Aorta (tissue), 5 donors: ENCODE measurements around the gene TMPRSS7. TPM values are rescaled to one million over a fixed set of nuclear protein-coding genes. Genes with fewer than 3 reads are reported as not detected.
"Not testable (repeated sequence)": the region's sequence is repeated elsewhere in the genome, so short reads cannot be mapped to it uniquely, and the experiment has no call there.

Experiments
- ATAC-seq: fragments of 200-7000 bp; cut with Tn5 transposase; one replicate; pipeline ENCODE4 v1.9.1; 2022; ENCODE audit warnings: moderate library complexity; ENCODE audit not compliant: low FRiP score
- DNase-seq, 2 donors: peaks; one replicate each; pipeline ENCODE4 v3.0.0-alpha.2; 2020
- H3K27ac ChIP-seq, 2 donors: one replicate each; pipeline ENCODE4 v1.5.1; 2013; ENCODE audit warnings: low read length in 2 of 2, mild to moderate bottlenecking in 2 of 2, moderate library complexity in 2 of 2, control low read depth in 1 of 2, inconsistent platforms in 1 of 2, low read depth in 1 of 2
- H3K27me3 ChIP-seq, 2 donors: one replicate each; pipeline ENCODE4 v1.6.1; 2013; ENCODE audit warnings: control low read depth in 1 of 2, low read length in 1 of 2, mild to moderate bottlenecking in 1 of 2, moderate library complexity in 1 of 2; ENCODE audit not compliant: insufficient read depth in 2 of 2, control insufficient read depth in 1 of 2
- H3K36me3 ChIP-seq, 2 donors: one replicate each; pipeline ENCODE4 v1.6.1; 2013; ENCODE audit warnings: control low read depth in 1 of 2, low read length in 1 of 2, mild to moderate bottlenecking in 1 of 2; ENCODE audit not compliant: insufficient read depth in 2 of 2, control insufficient read depth in 1 of 2
- H3K4me1 ChIP-seq, 2 donors: one replicate each; pipeline ENCODE4 v1.6.1; 2013; ENCODE audit warnings: low read length in 2 of 2, control low read depth in 1 of 2, mild to moderate bottlenecking in 1 of 2, moderate library complexity in 1 of 2; ENCODE audit not compliant: insufficient read depth in 2 of 2, control insufficient read depth in 1 of 2
- H3K4me3 ChIP-seq, 2 donors: one replicate each; pipeline ENCODE4 v1.5.1; 2013; ENCODE audit warnings: low read length in 2 of 2, control low read depth in 1 of 2, mild to moderate bottlenecking in 1 of 2
- H3K9me3 ChIP-seq: one replicate; pipeline ENCODE4 v1.6.1; 2013; ENCODE audit warnings: mild to moderate bottlenecking, low read length; ENCODE audit not compliant: control insufficient read depth
- WGBS, 2 donors: extraction: QIAGEN DNeasy Blood & Tissue Kit; methylation state at CpG; one replicate each; pipeline ENCODE4 v1.1.7; 2013; 5-methylcytosine and 5-hydroxymethylcytosine counted together
- intact Hi-C, 2 donors: fragments of 100-400 bp; cut with DNase I; formaldehyde crosslinking; loops; one replicate each; pipeline versions ENCODE4 v1.14.2 to v1.15.0; 2022
- polyA plus RNA-seq, 2 donors: library from polyadenylated mRNA; stranded (reverse); fragments of 200-250 nt; gene quantifications; one replicate each; pipeline ENCODE4 v1.2.3, GENCODE V29; 2013
- total RNA-seq, 2 donors: library from RNA; stranded (reverse); fragmentation: NEBNext Ultra II Directional; extraction: Animal tissue kit (Norgen Biotek cat#: 25700); gene quantifications; one replicate each; pipeline ENCODE4 v1.2.1, GENCODE V29; 2021
- donor health status: healthy with polysubstance abuse.
- donor health status: Bipolar disorder and iron deficiency.
- donor health status: DM: no; HTN: no; CAD: no.
- donor health status: DM: no; HTN: no; CAD: no.
- donor health status: DM: yes; HTN: yes; CAD: no.

TMPRSS7 gene
- total and polyA plus RNA-seq, 4 donors = not detected

DNA sequence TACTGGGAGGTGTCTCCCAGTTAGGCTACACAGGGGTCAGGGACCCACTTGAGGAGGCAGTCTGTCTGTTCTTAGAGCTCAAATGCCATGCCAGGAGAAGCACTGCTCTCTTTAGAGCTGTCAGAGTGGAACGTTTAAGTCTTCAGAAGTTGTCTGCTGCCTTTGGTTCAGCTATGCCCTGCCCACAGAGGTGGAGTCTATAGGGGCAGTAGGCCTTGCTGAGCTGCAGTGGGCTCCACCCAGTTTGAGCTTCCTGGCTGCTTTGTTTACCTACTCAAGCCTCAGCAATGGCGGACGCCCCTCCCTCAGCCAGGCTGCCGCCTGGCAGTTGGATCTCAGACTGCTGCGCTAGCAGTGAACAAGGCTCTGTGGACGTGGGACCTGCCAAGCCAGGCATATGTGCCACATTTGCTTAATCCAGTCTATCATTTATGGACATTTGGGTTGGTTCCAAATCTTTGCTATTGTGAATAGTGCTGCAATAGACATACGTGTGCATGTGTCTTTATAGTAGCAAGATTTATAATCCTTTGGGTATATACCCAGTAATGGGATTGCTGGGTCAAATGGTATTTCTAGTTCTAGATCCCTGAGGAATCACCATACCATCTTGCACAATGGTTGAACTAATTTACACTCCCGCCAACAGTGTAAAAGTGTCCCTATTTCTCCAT, 38.0 kb downstream of the TMPRSS7 start:
- H3K27ac ChIP-seq, H3K4me1 ChIP-seq, H3K27me3 ChIP-seq, DNase-seq, ATAC-seq, H3K9me3 ChIP-seq, H3K36me3 ChIP-seq, H3K4me3 ChIP-seq, intact Hi-C loops: not testable (repeated sequence)
- 74 to 77% methylated on average over 8 of the region's 8 CpGs for WGBS, 2 donors

DNA sequence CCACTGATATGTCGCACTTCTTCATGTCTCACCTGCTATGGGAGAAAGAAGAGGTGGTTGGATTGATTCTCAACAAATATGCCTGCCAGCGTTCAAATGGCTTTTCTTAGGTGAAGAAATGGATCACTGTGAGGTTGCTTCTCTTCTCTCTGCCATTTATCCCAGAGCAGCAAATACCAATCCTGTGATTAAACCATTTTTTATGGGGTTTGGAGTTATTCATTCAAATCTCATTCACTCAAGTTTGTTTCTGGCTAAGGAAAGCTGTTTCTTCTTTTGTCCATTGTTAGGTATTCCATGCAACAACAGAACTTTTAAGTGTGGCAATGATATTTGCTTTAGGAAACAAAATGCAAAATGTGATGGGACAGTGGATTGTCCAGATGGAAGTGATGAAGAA, 39.5 kb downstream of the TMPRSS7 start:
- Histone ChIP-seq H3K4me1 (peaks cover 3% of the 10 kb centered on the region in 2 donors), H3K4me3 (no peak overlapping the region), H3K36me3 (no peaks in the 10 kb centered on the region), H3K9me3 (no peaks in the 10 kb centered on the region), H3K27ac (no peak overlapping the region), H3K27me3 (no peaks in the 10 kb centered on the region)
- no peak for ATAC-seq
- 93% methylated on average over 2 of the region's 2 CpGs for WGBS, 2 donors
- intact Hi-C loops = no loop called here
- DNase-seq = no peak

DNA sequence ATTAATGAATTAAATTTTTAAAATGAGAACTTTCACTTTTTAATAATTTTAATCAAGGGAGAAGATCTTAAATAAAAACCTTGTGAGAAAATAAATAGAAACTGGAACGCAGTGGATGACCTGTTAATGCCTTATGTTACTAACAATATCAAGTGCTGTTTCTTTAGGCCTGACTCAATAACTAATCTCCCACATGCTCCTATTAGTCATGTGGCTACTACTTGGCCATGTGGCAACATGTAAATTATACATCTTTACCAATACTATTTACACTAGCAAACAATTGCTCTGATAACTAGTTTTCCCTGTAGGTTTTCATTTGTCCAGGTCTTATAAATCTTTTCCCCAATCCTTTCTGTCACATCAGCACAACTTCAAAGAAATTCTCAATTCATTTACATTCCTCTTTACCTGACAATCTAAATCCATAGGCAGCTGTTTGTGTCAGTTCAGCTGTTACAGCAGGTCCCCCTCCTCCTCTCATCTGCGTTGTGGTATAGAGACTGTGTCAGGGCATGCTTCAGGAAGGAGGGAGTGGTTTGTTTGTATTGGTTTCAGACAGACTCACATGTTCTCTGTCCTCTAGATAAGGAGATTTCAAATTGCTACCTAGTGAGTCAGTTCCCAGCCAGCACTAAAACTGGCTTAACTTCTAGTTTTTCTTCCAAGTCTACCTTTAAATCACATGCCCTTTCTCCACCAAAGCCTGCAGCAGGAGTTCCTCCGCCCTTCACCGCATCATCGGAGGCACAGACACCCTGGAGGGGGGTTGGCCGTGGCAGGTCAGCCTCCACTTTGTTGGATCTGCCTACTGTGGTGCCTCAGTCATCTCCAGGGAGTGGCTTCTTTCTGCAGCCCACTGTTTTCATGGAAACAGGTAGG, 40.3 kb downstream of the TMPRSS7 start:
- ATAC-seq = no peak
- Histone ChIP-seq H3K9me3 (no peaks in the 10 kb centered on the region), H3K27ac (peak overlapping the region in 1 of 2 donors; percentile 1), H3K4me3 (no peak overlapping the region), H3K27me3 (no peaks in the 10 kb centered on the region), H3K4me1 (peaks cover 3% of the 10 kb centered on the region in 2 donors), H3K36me3 (no peaks in the 10 kb centered on the region)
- intact Hi-C loops = no loop called here
- WGBS, 2 donors = 38 to 49% methylated on average over 6 of the region's 6 CpGs
- DNase-seq = no peak

DNA sequence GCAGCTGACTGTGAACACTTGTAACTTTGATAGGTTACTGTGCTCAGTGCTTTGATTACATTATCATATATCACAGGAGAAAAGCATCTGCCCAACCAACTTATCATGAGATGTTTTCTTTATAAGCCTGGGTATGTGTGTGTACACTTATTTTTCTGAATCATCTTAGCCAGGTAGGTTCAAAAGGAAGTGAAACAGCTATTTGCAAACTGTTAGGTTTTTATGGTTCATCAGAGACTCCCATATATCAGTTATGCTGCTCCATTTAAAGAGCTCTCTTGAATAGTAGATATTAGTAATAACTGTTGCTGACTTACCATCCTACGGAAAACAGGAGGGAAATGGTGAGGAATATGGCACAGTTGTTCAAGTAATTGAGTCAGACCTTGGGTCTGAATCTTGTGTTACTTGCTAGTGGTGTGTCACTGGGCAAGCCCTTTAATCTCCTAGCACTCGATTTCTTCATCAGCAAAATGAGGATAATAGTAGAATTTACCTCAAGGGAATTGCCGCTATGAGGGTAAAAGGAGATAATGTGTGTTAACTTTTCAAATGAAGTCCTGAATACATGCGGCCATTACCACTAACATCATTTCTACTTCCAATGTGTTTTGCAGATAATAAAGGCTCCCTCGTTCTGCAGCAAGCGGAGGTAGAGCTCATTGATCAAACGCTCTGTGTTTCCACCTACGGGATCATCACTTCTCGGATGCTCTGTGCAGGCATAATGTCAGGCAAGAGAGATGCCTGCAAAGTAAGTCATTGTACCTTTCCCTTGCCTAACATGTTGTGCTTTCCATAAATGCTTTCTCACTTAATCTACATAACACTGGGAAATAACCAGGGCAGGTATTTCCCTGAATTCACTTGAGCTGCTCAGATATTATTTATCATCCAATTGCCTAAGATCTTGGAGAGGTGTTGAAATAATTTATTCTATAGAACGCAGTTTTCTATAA, 43.9 kb downstream of the TMPRSS7 start:
- H3K4me1 ChIP-seq = peaks cover 3% of the 10 kb centered on the region in 2 donors
- ATAC-seq (no peak), DNase-seq (no peak)
- WGBS, 2 donors = 84 to 91% methylated on average over 10 of the region's 10 CpGs
- no peaks in the 10 kb centered on the region for H3K36me3 ChIP-seq
- H3K4me3 ChIP-seq = no peak overlapping the region
- intact Hi-C loops = no loop called here
- H3K9me3 ChIP-seq = no peaks in the 10 kb centered on the region
- no peaks in the 10 kb centered on the region for H3K27me3 ChIP-seq
- no peak overlapping the region for H3K27ac ChIP-seq

DNA sequence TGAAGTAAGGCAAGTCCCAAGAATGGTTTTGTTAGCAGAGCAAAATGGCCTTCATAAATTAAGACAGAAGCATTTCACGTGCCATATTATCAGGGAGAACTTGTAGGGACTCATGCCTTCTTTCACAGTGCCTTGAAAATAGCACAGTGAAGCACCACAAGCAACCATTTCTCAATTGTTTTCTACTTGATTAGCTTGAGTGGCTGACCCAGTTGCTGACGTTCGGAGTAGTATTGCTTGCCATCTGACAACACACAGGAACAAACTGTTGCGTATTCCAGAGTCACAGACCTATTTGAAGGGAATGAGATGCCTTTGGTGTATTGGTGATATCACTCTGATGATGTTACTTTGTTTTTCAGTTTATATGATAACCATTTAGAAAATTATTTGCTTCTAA, 48.7 kb downstream of the TMPRSS7 start:
- Histone ChIP-seq H3K36me3 (no peaks in the 10 kb centered on the region), H3K4me1 (peaks cover 0 to 3% of the 10 kb centered on the region in 2 donors), H3K27ac (no peak overlapping the region), H3K9me3 (no peaks in the 10 kb centered on the region), H3K27me3 (no peaks in the 10 kb centered on the region), H3K4me3 (no peak overlapping the region)
- no peak for DNase-seq
- WGBS, 2 donors = 84 to 87% methylated on average over 4 of the region's 4 CpGs
- ATAC-seq = no peak
- intact Hi-C loops = no loop called here

DNA sequence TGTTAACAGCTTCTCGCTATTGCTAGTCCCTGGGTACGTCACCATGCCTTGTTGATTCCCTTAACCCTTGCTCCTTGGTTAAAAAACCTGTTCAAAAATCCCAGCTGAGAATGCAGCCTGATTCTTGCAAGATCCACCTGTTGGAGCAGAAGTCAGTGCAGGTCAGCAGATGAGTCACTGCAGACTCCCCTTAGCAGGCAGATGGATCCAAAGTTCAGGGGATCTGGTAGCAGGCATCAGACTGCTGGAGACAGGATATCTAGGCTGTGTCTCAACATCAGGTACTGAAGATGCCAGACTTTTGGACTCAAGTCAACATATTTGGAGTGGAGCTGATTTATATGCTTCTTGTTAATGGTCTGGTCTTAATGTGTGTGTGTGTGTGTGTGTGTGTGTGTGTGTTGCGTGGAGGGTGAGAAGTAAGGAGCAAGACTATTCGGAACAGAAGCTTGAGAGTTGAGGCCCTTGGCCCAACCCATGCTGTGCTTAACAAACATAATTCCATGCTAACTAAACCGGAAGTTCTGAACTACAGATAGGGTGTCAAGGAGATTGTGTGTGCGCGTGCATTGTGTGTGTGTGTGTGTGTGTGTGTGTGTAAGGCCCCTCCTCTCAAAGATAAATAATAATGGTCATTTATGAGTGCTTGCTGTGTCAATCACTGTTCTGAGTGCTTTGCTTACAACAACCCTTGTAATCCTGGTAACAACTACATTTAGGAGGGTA, 50.6 kb downstream of the TMPRSS7 start:
- ATAC-seq (no peak), DNase-seq (no peak)
- Histone ChIP-seq H3K27me3 (no peaks in the 10 kb centered on the region), H3K36me3 (no peaks in the 10 kb centered on the region), H3K4me3 (no peak overlapping the region), H3K4me1 (peaks cover 0 to 3% of the 10 kb centered on the region in 2 donors), H3K27ac (no peak overlapping the region), H3K9me3 (no peaks in the 10 kb centered on the region)
- WGBS, 2 donors = 86 to 87% methylated on average over 7 of the region's 7 CpGs
- intact Hi-C loops = no loop called here

DNA sequence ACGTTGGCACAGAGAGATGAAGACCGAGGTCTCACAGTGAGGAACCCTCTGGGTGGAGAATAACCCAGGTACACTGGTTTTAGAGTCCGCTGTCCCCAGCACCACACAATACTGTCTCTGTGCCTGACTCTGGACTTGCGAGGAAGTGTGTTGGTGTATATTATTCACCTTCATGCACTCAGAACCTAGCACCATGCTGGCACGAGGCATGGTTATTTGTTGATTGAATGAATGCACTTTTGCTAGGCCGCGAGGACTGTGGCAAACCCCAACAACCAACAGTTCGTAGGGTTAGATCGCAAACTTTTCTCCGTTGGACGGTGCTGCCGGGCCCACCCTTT, 51.2 kb downstream of the TMPRSS7 start:
- WGBS, 2 donors = 28% methylated on average over 12 of the region's 12 CpGs
- H3K27ac ChIP-seq = no peak overlapping the region
- peaks cover 0 to 3% of the 10 kb centered on the region in 2 donors for H3K4me1 ChIP-seq
- no peak overlapping the region for H3K4me3 ChIP-seq
- intact Hi-C loops = no loop called here
- H3K27me3 ChIP-seq = no peaks in the 10 kb centered on the region
- DNase-seq (no peak), ATAC-seq (no peak)
- no peaks in the 10 kb centered on the region for H3K36me3 ChIP-seq
- H3K9me3 ChIP-seq = no peaks in the 10 kb centered on the region
